Measurements from ENCODE around the gene NR2C2.
"Not testable (repeated sequence)": the region's sequence is repeated elsewhere in the genome, so short reads cannot be mapped to it uniquely, and the experiment has no call there.

NR2C2 gene

GRCh38 chr3:14947100-14947885, at the start of gene NR2C2:
TSS of gene NR2C2 (plus strand) at chr3:14947583. CDS start at chr3:15003915, 56,332 bp downstream.
- no peak for DNase-seq (ENCODE audit: low read depth, low spot score)

- no peak for DNase-seq (ENCODE audit: low read depth, low spot score)
These were observed 48.5 kb upstream of the NR2C2 start for GRCh38 chr3:14898929-14899328.

GRCh38 chr3:14899993-14900618, 47.3 kb upstream of the NR2C2 start:
- no peak for DNase-seq (ENCODE audit: low read depth, low spot score)

GRCh38 chr3:14900881-14901873, 46.2 kb upstream of the NR2C2 start:
- no peak for DNase-seq (ENCODE audit: low read depth, low spot score)

- DNase-seq (ENCODE audit: low read depth, low spot score) = no peak
These were observed 44.7 kb upstream of the NR2C2 start for GRCh38 chr3:14902719-14903118.

GRCh38 chr3:14903501-14903900, 43.9 kb upstream of the NR2C2 start:
- DNase-seq (ENCODE audit: low read depth, low spot score) = not testable (repeated sequence)

- DNase-seq (ENCODE audit: low read depth, low spot score) = no peak
These were observed 42.2 kb upstream of the NR2C2 start for GRCh38 chr3:14905055-14905657.

GRCh38 chr3:14906355-14906971, 40.9 kb upstream of the NR2C2 start:
- DNase-seq (ENCODE audit: low read depth, low spot score) = no peak

- no peak for DNase-seq (ENCODE audit: low read depth, low spot score)
These were observed 40.1 kb upstream of the NR2C2 start for GRCh38 chr3:14907043-14907966.

- no peak for DNase-seq (ENCODE audit: low read depth, low spot score)
These were observed 38.1 kb upstream of the NR2C2 start for GRCh38 chr3:14909250-14909649.

- no peak for DNase-seq (ENCODE audit: low read depth, low spot score)
These were observed 35.7 kb upstream of the NR2C2 start for GRCh38 chr3:14911651-14912050.

- DNase-seq (ENCODE audit: low read depth, low spot score) = no peak
These were observed 34.1 kb upstream of the NR2C2 start for GRCh38 chr3:14913071-14913925.

GRCh38 chr3:14913926-14914778, 33.2 kb upstream of the NR2C2 start:
- no peak for DNase-seq (ENCODE audit: low read depth, low spot score)

- DNase-seq (ENCODE audit: low read depth, low spot score) = no peak
These were observed 32.6 kb upstream of the NR2C2 start for GRCh38 chr3:14914779-14915117.

GRCh38 chr3:14915636-14916222, 31.7 kb upstream of the NR2C2 start:
- DNase-seq (ENCODE audit: low read depth, low spot score) = no peak

GRCh38 chr3:14918356-14918860, 29.0 kb upstream of the NR2C2 start:
- no peak for DNase-seq (ENCODE audit: low read depth, low spot score)

GRCh38 chr3:14920536-14920935, 26.8 kb upstream of the NR2C2 start:
- DNase-seq (ENCODE audit: low read depth, low spot score) = no peak
